Measurements from ENCODE around the gene PRKN. TPM values are rescaled to one million over a fixed set of nuclear protein-coding genes. Genes with fewer than 3 reads are reported as not detected.
"Not testable (repeated sequence)": the region's sequence is repeated elsewhere in the genome, so short reads cannot be mapped to it uniquely, and the experiment has no call there.

PRKN gene
- total RNA-seq, 1 experiment from 2014 or later: 0.46 TPM

- TF ChIP-seq POLR2AphosphoS5 (IDR thresholded peaks at IDR 0.05; ENCODE audit: low read depth, low read length) (no peak), TCF7L2 (IDR thresholded peaks at IDR 0.05; ENCODE audit: low read depth, low read length) (no peak), CTCF (IDR thresholded peaks at IDR 0.05) (no peak), REST (IDR thresholded peaks at IDR 0.05; ENCODE audit: insufficient read depth in 1 of 2, low read depth in 2 of 2, low read length in 1 of 2) (no peak), SIN3A (IDR thresholded peaks at IDR 0.05; ENCODE audit: borderline replicate concordance, insufficient read depth, low read depth, low read length) (no peak)
- no peaks in the 10 kb centered on the region for H3K36me3 ChIP-seq (ENCODE audit: control insufficient read depth, insufficient read depth, low read length)
- ChIA-PET CTCF (no interaction called here), POLR2A (no interaction called here)
- in situ Hi-C loops (cut with HindIII; ENCODE audit: low pct_unique_long_range_greater_than_20kb, low sequenced_read_pairs) (no loop called here), intact Hi-C loops (cut with micrococcal nuclease; ENCODE audit: unreplicated experiment) (no loop called here)
- no peak overlapping the region for H3K4me3 ChIP-seq (ENCODE audit: low read depth in 2 of 2, low read length in 2 of 2)
- ATAC-seq (no peak), DNase-seq (ENCODE audit: low read depth, low spot score) (no peak)
- BruUV-seq (replicated peaks): no TSS peak
- no peak overlapping the region for H3K27ac ChIP-seq (ENCODE audit: low read length)
- no peaks in the 10 kb centered on the region for H3K4me1 ChIP-seq (ENCODE audit: control insufficient read depth, insufficient read depth, low read length)
- H3K27me3 ChIP-seq (ENCODE audit: control insufficient read depth, insufficient read depth, low read length): no peaks in the 10 kb centered on the region
- no peaks in the 10 kb centered on the region for H3K9me3 ChIP-seq (ENCODE audit: control insufficient read depth, insufficient read depth, low read depth, low read length)
These were observed 332.4 kb downstream of the PRKN start for GRCh38 chr6:162395181-162395580.

GRCh38 chr6:162390961-162391811, 336.4 kb downstream of the PRKN start:
- H3K36me3 ChIP-seq (ENCODE audit: control insufficient read depth, insufficient read depth, low read length); H3K27ac ChIP-seq (ENCODE audit: low read length); H3K4me1 ChIP-seq (ENCODE audit: control insufficient read depth, insufficient read depth, low read length); CTCF ChIA-PET; intact Hi-C loops (cut with micrococcal nuclease; ENCODE audit: unreplicated experiment); BruUV-seq (replicated peaks); DNase-seq (ENCODE audit: low read depth, low spot score); H3K4me3 ChIP-seq (ENCODE audit: low read depth in 2 of 2, low read length in 2 of 2); in situ Hi-C loops (cut with HindIII; ENCODE audit: low pct_unique_long_range_greater_than_20kb, low sequenced_read_pairs); ATAC-seq; H3K27me3 ChIP-seq (ENCODE audit: control insufficient read depth, insufficient read depth, low read length); POLR2A ChIA-PET; H3K9me3 ChIP-seq (ENCODE audit: control insufficient read depth, insufficient read depth, low read depth, low read length): not testable (repeated sequence)

- TF ChIP-seq TCF7L2 (IDR thresholded peaks at IDR 0.05; ENCODE audit: low read depth, low read length): no peak
- TF ChIP-seq SIN3A (IDR thresholded peaks at IDR 0.05; ENCODE audit: borderline replicate concordance, insufficient read depth, low read depth, low read length): no peak
- no peak for TF ChIP-seq REST (IDR thresholded peaks at IDR 0.05; ENCODE audit: insufficient read depth in 1 of 2, low read depth in 2 of 2, low read length in 1 of 2)
- TF ChIP-seq POLR2AphosphoS5 (IDR thresholded peaks at IDR 0.05; ENCODE audit: low read depth, low read length): no peak
- TF ChIP-seq CTCF (IDR thresholded peaks at IDR 0.05): no peak
- intact Hi-C loops (cut with micrococcal nuclease; ENCODE audit: unreplicated experiment) (no loop called here), in situ Hi-C loops (cut with HindIII; ENCODE audit: low pct_unique_long_range_greater_than_20kb, low sequenced_read_pairs) (no loop called here)
- Histone ChIP-seq H3K27ac (ENCODE audit: low read length) (no peak overlapping the region), H3K4me1 (ENCODE audit: control insufficient read depth, insufficient read depth, low read length) (no peaks in the 10 kb centered on the region), H3K4me3 (ENCODE audit: low read depth in 2 of 2, low read length in 2 of 2) (no peak overlapping the region), H3K9me3 (ENCODE audit: control insufficient read depth, insufficient read depth, low read depth, low read length) (no peaks in the 10 kb centered on the region), H3K36me3 (ENCODE audit: control insufficient read depth, insufficient read depth, low read length) (no peaks in the 10 kb centered on the region), H3K27me3 (ENCODE audit: control insufficient read depth, insufficient read depth, low read length) (no peaks in the 10 kb centered on the region)
- CTCF ChIA-PET: no interaction called here
- DNase-seq (ENCODE audit: low read depth, low spot score) (no peak), ATAC-seq (no peak)
- BruUV-seq (replicated peaks): no TSS peak
- POLR2A ChIA-PET: no interaction called here
These were observed 338.1 kb downstream of the PRKN start for GRCh38 chr6:162389343-162390085.
